ENCODE data around the gene ZNRD2.

Gene ZNRD2

DNA sequence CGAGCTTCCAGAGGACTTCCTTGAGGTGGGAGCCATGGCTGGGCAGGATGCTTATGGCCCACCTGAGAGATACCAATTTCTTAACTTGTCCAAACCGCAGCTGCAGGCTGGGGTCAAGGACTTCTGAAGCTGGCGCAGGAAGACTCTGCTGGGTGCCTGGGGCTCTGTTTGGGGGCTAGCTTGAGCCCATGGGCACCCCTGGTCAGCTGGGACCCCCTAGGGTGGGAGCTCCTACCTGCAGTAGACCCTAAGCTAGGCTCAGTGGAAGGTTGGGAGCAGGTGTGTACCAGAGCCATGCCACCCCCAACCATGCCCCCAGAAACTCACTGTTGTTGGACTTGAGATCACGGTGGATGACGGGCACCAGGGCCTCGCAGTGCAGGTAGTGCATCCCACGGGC, 42.4 kb downstream of the ZNRD2 start:
- DNase-seq = no peak

GRCh38 chr11:65613091-65613928, 43.0 kb downstream of the ZNRD2 start:
- DNase-seq = no peak

GRCh38 chr11:65615229-65615949, 45.1 kb downstream of the ZNRD2 start, which contains the start of gene PCNX3:
Gene PCNX3 (plus strand): TSS chr11:65615776. CDS start chr11:65616312, 536 bp downstream.
- peak; percentile 99 to 100 for DNase-seq

DNA sequence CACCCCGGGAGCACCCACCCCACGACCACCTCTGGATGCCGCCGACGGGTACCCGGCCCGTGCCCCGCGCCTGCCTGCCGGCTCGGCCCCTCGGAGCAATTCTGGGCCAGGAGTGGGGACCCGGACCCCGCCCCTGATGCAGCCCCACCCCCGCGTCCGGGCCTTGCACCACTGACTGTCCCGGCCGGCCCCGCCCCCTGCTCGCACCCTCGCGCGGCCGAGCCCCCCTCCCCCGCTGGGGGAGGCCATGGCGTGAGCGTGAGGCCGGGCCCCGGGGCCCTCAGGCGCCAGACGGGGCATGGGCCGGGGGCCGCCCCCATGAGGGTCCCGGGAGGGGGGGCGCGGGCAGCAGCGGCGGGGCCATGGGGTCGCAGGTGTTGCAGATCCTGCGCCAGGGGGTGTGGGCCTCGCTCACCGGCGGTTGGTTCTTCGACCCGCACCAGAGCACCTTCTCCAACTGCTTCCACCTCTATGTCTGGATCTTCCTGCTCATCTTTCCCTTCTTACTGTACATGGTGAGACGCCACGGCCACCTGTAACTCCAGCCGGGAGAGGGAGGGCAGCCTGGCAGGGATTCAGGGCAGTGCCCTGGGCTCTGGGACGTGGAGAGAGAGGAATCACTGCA, 45.8 kb downstream of the ZNRD2 start:
- DNase-seq = peak in 1 of 2 experiments; percentile 31

- DNase-seq = no peak
These were observed 46.3 kb downstream of the ZNRD2 start for GRCh38 chr11:65616575-65617001.

DNA sequence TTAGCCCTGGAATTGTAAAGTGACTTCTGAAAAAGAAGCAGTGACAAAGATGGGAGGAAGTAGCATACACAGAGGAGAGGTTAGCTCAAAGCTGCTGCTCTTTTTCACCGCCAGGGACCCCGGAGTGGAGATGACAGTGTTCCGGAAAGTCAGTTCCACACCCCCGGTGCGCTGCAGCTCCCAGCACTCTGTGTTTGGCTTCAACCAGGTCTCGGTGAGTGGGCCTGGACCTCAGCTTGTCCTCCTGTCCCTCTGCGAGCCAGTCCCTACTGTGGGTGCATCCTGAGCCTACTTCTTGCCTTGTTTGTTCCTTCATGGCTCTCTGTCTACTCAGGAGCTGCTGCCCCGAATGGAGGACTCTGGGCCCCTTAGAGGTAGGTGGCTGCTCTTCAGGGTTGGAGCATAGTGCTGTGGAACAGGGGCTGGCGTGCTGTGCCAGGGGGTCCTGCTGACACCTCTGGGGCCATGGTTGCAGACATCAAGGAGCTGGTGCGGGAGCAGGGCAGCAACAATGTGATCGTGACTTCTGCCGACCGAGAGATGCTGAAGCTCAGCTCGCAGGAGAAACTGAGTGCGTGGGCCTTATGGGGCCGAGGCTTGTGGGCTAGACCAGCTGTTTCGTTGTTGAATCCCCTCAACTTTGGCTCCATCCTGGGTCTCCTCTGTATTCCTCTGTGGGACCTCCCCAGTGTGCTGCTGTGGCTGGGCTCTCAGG, 47.0 kb downstream of the ZNRD2 start:
- DNase-seq = no peak

- no peak for DNase-seq
These were observed 47.9 kb downstream of the ZNRD2 start for GRCh38 chr11:65617990-65618751.

DNA sequence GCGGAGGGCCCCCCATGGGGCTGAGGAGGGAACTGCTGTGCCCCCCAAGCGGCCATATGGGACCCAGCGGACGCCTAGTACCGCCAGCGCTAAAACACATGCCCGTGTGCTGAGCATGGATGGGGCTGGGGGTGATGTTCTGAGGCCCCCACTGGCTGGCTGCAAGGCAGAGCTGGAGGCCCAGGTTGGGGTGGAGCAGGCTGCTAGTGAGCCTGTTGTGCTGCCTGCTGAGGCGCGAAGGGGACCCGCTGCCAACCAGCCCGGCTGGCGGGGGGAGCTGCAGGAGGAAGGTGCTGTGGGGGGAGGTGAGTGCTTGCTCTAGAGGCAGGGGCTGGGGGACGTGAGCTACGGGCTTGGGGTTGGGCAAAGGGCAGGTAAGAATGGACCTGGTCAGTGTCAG, 48.5 kb downstream of the ZNRD2 start:
- DNase-seq = no peak

GRCh38 chr11:65619281-65619928, 49.1 kb downstream of the ZNRD2 start:
- no peak for DNase-seq

DNA sequence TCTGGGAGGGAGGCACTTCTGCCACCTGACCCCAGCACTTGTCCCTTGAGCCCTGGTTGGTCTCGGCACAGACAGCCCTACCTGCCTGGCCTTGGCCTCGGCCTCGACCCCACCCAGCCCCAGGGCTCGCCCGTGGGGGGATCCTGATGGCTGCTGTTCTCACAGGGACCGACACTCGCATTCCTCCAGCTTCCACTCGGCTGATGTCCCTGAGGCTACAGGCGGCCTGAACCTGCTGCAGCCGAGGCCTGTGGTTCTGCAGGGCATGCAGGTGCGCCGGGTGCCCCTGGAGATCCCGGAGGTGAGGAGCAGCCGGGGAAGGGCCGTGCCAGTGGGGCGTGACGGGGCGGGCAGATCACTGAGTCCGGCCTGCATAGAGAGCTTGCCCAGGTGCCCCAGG, 50.4 kb downstream of the ZNRD2 start:
- no peak for DNase-seq

- DNase-seq = no peak
These were observed 51.2 kb downstream of the ZNRD2 start for GRCh38 chr11:65621460-65621859.
